ENCODE data around the gene FDXACB1. TPM values are rescaled to one million over a fixed set of nuclear protein-coding genes. Genes with fewer than 3 reads are reported as not detected.

Gene FDXACB1, protein sequence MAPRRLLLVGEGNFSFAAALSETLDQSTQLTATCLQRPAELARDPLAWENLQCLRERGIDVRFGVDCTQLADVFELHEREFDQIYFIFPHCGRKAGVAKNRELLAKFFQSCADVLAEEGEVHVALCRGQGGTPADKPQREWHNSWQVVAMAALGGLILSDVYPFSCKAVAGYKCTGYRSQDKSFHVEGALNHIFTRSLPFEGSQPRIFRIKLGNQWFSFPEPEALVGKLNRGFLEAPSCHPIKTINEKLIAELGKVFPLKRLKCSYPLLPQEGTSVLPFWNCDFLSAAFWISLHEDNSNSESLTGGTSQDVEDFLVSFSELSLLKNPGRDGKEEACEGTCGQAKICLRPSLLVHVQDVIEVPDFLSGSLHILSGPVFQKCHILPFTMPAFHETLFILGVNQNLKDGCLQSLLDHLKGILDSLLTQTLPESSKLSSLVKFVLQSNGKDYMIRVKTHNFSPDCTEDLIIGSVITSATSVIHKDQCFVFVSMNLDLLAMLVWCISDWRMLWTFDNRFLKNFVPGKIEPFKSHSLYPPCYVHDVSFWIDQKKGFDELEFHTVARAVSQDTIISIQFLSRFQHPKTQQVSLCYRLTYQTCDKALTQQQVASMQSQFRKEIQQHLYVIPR
- 0.77 and 2.4 TPM in 2 replicates for total RNA-seq

DNA sequence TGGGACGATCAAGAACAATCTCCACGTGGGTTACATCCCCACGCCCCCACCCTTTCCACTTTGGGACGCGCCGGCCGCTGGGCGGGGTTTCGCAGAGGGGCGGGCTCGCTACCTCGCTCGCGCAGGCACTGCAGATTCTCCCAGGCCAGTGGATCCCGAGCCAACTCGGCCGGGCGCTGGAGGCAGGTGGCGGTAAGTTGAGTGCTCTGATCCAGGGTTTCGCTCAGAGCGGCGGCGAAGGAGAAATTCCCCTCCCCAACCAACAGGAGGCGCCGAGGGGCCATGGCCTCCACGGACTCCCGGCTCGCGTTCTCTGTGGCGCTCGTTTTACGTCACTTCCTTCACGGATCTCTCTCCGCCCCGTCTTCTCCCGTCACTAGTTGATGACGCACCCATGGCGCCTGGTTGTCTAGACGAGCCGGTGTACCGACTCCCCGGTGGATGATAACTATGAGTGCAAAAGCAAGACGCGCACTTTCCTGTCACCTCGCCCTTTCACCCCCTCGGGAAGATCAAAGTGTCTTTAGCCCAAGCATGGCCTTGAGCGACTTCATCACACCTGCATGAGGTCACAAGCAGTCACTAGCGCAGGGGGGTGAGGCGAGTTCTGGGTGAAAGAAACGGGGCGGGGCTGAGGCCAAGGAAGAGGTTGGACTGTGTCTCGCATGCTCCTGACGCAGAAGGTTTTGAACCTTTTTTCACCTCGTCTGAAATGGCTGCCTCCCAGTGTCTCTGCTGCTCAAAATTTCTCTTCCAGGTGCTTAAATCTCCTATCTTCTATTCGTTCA, at the start of gene FDXACB1, which contains the start of gene CFAP68:
TSS of gene FDXACB1 (minus strand) at position 317 of the 788 bp plus-strand sequence. CDS start at position 284, 33 bp downstream.
TSS of gene CFAP68 (plus strand) at position 693 of the 788 bp plus-strand sequence. CDS start at position 713, 20 bp downstream.
- FAIRE-seq = peak; percentile 66

DNA sequence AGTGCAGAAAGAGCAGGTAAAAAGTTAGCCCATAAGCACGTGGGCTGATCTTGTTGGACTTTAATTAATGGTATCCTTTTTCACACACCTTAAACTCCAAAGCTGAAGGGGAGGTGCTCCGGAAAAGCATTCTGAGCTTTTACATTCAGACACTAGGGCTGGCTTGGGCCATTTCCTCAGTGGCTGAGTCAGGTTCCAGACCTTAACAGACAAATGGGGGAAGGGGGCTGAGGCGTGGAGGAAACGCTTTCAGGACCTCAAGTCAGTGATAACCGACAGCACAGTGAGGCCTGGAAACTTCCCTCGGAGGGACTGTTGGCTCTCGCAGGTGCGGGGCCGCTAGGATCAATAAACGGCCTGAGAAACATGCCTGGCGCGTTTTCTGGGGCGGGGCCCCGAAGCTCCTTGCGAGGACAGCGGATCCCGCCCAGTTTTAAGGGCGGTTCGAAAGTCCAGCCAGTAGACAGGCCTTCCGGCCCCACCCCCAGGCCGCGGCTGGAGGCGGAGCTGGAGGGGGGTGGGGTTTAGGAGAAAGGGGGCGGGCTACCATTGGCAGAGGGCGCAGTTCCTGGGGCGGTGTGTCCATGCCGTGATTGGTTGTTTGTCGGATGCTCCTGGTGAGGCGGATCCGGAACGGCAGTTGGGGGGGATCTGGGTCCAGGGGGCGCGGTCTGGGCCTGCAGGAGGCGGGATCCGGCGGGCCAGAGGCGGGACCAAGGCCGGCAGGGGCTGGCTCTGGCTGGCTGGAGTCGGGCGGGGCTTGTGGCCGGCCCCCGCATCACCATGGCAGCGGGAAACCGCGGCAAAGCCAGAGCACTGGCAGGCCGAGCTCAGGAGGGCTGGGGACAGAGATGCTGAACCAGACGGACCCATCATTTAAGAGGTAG, 47.8 kb upstream of the FDXACB1 start:
- H3K4me3 ChIP-seq (ENCODE audit: low read depth, low read length) = peak overlapping the region; percentile 34
- peak; percentile 91 for DNase-seq (ENCODE audit: low read depth)
- no peak for FAIRE-seq
- TF ChIP-seq, protein P1, sequence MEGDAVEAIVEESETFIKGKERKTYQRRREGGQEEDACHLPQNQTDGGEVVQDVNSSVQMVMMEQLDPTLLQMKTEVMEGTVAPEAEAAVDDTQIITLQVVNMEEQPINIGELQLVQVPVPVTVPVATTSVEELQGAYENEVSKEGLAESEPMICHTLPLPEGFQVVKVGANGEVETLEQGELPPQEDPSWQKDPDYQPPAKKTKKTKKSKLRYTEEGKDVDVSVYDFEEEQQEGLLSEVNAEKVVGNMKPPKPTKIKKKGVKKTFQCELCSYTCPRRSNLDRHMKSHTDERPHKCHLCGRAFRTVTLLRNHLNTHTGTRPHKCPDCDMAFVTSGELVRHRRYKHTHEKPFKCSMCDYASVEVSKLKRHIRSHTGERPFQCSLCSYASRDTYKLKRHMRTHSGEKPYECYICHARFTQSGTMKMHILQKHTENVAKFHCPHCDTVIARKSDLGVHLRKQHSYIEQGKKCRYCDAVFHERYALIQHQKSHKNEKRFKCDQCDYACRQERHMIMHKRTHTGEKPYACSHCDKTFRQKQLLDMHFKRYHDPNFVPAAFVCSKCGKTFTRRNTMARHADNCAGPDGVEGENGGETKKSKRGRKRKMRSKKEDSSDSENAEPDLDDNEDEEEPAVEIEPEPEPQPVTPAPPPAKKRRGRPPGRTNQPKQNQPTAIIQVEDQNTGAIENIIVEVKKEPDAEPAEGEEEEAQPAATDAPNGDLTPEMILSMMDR (IDR thresholded peaks at IDR 0.05; ENCODE audit: insufficient read depth, low read length, severe bottlenecking) = peak; percentile 6
- H3K27me3 ChIP-seq (ENCODE audit: control insufficient read depth, insufficient read depth, low read length) = no peaks in the 10 kb centered on the region
- H3K36me3 ChIP-seq (ENCODE audit: control insufficient read depth, insufficient read depth, low read length) = no peaks in the 10 kb centered on the region

More for the DNA sequence above, at the start of gene FDXACB1, which contains the start of gene CFAP68:
- Histone ChIP-seq H3K4me3 (ENCODE audit: low read depth, low read length) (peak within 1 kb of the TSS; percentile 61), H3K36me3 (ENCODE audit: control insufficient read depth, insufficient read depth, low read length) (no peaks in the 10 kb centered on the region), H3K27me3 (ENCODE audit: control insufficient read depth, insufficient read depth, low read length) (no peaks in the 10 kb centered on the region)
- TF ChIP-seq, protein P1 (IDR thresholded peaks at IDR 0.05; ENCODE audit: insufficient read depth, low read length, severe bottlenecking) = peak; percentile 99
- peak; percentile 94 for DNase-seq (ENCODE audit: low read depth)

GRCh38 chr11:111925953-111926352, 47.0 kb upstream of the FDXACB1 start:
- no peak for DNase-seq (ENCODE audit: low read depth)
- Histone ChIP-seq H3K36me3 (ENCODE audit: control insufficient read depth, insufficient read depth, low read length) (no peaks in the 10 kb centered on the region), H3K4me3 (ENCODE audit: low read depth, low read length) (no peak overlapping the region), H3K27me3 (ENCODE audit: control insufficient read depth, insufficient read depth, low read length) (no peaks in the 10 kb centered on the region)
- FAIRE-seq = no peak
- TF ChIP-seq, protein P1 (IDR thresholded peaks at IDR 0.05; ENCODE audit: insufficient read depth, low read length, severe bottlenecking) = no peak

- FAIRE-seq = no peak
These were observed 45.0 kb upstream of the FDXACB1 start for GRCh38 chr11:111923951-111924350.

More at GRCh38 chr11:111923951-111924350, 45.0 kb upstream of the FDXACB1 start:
- no peak overlapping the region for H3K4me3 ChIP-seq (ENCODE audit: low read depth, low read length)
- no peak for DNase-seq (ENCODE audit: low read depth)
- no peaks in the 10 kb centered on the region for H3K36me3 ChIP-seq (ENCODE audit: control insufficient read depth, insufficient read depth, low read length)
- no peaks in the 10 kb centered on the region for H3K27me3 ChIP-seq (ENCODE audit: control insufficient read depth, insufficient read depth, low read length)
- TF ChIP-seq, protein P1 (IDR thresholded peaks at IDR 0.05; ENCODE audit: insufficient read depth, low read length, severe bottlenecking) = no peak

Measured in bronchial epithelial cell (primary cell).